Lower lobe of right lung (tissue), 2 donors: ENCODE data around the gene AOAH. TPM values are rescaled to one million over a fixed set of nuclear protein-coding genes. Genes with fewer than 3 reads are reported as not detected.

Source experiments
- ATAC-seq, 2 donors: fragments of 200-7000 bp; cut with Tn5 transposase; one replicate each; pipeline ENCODE4 v1.9.1; 2020 to 2022; ENCODE audit warnings: mild to moderate bottlenecking in 2 of 2, moderate library complexity in 2 of 2
- DNase-seq: peaks from one replicate; pipeline ENCODE4 v3.0.0-alpha.2; 2020
- H3K27ac ChIP-seq: fragments of 200-600 bp; one replicate; pipeline ENCODE4 v1.8.0; 2022
- H3K27me3 ChIP-seq: fragments of 200-600 bp; one replicate; pipeline ENCODE4 v1.8.0; 2022; ENCODE audit warnings: low read depth
- H3K36me3 ChIP-seq: fragments of 200-600 bp; one replicate; pipeline ENCODE4 v1.8.0; 2022; ENCODE audit warnings: mild to moderate bottlenecking
- H3K4me1 ChIP-seq: fragments of 200-600 bp; one replicate; pipeline ENCODE4 v1.8.0; 2022
- H3K4me3 ChIP-seq: fragments of 200-600 bp; one replicate; pipeline ENCODE4 v1.8.0; 2022; ENCODE audit warnings: mild to moderate bottlenecking
- H3K9me3 ChIP-seq: fragments of 200-600 bp; one replicate; pipeline ENCODE4 v1.8.0; 2022
- intact Hi-C: fragments of 100-400 bp; cut with DNase I; formaldehyde crosslinking; loops from one replicate; pipeline ENCODE4 v1.11.0; 2022
- total RNA-seq: library from RNA; stranded (reverse); fragmentation: NEBNext Ultra II Directional; extraction: Animal tissue kit (Norgen Biotek cat#: 25700); gene quantifications from one replicate; pipeline ENCODE4 v1.2.1, GENCODE V29; 2021
- TF ChIP-seq, protein P1 (sequence below): fragments of 200-600 bp; IDR thresholded peaks from one replicate; pipeline ENCODE4 v1.8.0; 2022; ENCODE audit warnings: antibody characterized with exemption, mild to moderate bottlenecking
- donor health status: DM: no; HTN: yes; CAD: no; lungs with severe emphysema.

Gene AOAH
- total RNA-seq, 1 donor from 2014 or later, result 29.2 TPM

DNA sequence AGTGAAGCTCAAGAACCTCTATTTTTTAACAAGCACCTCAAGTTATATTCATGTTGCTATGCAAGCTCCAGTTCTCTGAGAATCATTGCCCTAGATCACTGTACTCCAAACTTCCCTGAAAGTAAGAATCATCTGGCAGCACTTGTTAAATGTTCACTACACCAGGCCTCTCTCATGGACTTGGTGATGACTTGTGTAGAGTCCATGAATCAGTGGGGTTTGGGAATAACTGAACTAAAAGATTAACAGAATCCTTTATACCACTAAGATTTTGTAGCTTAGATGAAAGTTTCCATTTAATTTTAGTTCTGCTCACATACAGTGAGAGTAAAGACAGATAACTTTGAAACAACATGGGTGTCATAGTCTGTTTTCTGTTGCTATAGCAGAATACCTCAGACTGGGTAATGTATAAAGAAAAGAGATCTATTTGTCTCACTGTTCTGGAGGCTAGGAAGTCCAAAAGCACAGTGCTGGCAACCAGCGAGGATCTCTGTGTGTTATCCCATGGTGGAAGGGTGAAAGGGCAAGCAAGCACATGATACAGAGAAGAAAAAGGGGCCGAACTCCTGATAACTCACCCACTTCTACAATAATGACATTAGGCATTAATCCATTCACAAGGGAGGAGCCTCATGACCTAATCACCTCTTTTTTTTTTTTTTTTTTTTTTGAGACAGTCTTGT lies 27.9 kb upstream of the AOAH start:
- ATAC-seq (no peak), DNase-seq (no peak)
- Histone ChIP-seq H3K9me3 (no peaks in the 10 kb centered on the region), H3K27ac (no peak overlapping the region), H3K4me3 (no peak overlapping the region), H3K27me3 (no peaks in the 10 kb centered on the region), H3K4me1 (peaks cover 9% of the 10 kb centered on the region), H3K36me3 (no peaks in the 10 kb centered on the region)
- intact Hi-C loops, result no loop called here
- TF ChIP-seq, protein P1, sequence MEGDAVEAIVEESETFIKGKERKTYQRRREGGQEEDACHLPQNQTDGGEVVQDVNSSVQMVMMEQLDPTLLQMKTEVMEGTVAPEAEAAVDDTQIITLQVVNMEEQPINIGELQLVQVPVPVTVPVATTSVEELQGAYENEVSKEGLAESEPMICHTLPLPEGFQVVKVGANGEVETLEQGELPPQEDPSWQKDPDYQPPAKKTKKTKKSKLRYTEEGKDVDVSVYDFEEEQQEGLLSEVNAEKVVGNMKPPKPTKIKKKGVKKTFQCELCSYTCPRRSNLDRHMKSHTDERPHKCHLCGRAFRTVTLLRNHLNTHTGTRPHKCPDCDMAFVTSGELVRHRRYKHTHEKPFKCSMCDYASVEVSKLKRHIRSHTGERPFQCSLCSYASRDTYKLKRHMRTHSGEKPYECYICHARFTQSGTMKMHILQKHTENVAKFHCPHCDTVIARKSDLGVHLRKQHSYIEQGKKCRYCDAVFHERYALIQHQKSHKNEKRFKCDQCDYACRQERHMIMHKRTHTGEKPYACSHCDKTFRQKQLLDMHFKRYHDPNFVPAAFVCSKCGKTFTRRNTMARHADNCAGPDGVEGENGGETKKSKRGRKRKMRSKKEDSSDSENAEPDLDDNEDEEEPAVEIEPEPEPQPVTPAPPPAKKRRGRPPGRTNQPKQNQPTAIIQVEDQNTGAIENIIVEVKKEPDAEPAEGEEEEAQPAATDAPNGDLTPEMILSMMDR, result no peak

GRCh38 chr7:36750451-36750850 lies 26.2 kb upstream of the AOAH start:
- no peak overlapping the region for H3K27ac ChIP-seq
- H3K36me3 ChIP-seq, result no peaks in the 10 kb centered on the region
- DNase-seq, result no peak
- peaks cover 9% of the 10 kb centered on the region for H3K4me1 ChIP-seq
- intact Hi-C loops, result no loop called here
- H3K9me3 ChIP-seq, result no peaks in the 10 kb centered on the region
- ATAC-seq, result no peak
- TF ChIP-seq, protein P1, result no peak
- no peak overlapping the region for H3K4me3 ChIP-seq
- H3K27me3 ChIP-seq, result no peaks in the 10 kb centered on the region

DNA sequence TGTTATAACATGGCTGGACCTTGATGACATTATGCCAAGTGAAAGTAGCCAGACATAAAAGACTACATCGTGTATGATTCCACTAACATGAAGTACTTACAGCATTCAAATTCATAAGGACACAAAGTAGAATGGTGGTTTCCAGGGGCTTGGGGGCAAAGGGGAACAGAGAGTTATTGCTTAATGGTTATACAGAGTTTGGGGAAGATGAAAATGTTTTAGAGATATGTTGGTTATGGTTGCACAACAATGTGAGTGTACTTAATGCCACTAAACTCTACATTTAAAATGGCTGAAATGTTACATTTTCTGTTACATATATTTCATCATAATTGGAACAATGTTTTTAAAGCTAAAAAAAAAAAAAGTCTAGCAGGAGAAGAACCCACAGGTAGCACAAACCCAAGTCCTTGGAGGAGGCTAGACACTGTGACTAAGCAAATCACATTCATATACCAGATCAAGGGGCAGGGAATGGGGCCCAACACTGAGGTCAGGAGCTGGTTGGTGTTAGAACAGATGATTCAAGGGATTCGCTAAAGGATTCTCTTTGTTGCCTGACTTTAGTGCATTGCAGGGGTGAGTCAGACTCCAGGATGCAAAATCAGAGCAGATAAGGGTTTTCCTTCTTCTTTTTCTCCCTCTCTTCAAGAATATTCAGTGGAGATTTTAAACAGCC lies 25.1 kb upstream of the AOAH start:
- Histone ChIP-seq H3K27me3 (no peaks in the 10 kb centered on the region), H3K4me1 (peaks cover 9% of the 10 kb centered on the region), H3K9me3 (no peaks in the 10 kb centered on the region), H3K4me3 (no peak overlapping the region), H3K36me3 (no peaks in the 10 kb centered on the region), H3K27ac (no peak overlapping the region)
- ATAC-seq (peak; percentile 31 to 57), DNase-seq (no peak)
- intact Hi-C loops, result no loop called here
- TF ChIP-seq, protein P1, result no peak

DNA sequence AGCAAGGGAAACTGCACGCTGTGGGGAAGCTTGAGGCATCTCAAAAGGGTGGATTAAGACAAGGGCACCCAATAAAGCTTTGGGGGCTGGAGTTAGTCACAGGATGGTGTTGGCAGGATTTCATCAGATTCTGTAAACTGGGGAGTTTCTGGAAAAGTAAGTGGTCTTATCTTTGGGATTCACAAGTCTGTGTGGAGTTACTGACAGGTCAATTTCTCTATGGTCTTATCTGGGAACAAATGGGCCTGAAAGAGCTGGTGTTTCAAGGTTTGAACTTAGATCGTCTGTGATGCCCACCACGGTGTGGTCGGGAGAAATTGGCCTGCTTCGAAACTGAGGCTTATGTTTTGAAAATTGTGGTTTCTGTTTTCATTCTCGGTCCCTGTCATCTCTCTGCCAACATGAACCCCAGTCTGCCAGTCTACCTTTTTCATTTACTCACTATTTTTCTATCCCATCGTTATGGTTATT lies 23.8 kb upstream of the AOAH start:
- H3K4me1 ChIP-seq, result peaks cover 9% of the 10 kb centered on the region
- H3K4me3 ChIP-seq, result no peak overlapping the region

DNA sequence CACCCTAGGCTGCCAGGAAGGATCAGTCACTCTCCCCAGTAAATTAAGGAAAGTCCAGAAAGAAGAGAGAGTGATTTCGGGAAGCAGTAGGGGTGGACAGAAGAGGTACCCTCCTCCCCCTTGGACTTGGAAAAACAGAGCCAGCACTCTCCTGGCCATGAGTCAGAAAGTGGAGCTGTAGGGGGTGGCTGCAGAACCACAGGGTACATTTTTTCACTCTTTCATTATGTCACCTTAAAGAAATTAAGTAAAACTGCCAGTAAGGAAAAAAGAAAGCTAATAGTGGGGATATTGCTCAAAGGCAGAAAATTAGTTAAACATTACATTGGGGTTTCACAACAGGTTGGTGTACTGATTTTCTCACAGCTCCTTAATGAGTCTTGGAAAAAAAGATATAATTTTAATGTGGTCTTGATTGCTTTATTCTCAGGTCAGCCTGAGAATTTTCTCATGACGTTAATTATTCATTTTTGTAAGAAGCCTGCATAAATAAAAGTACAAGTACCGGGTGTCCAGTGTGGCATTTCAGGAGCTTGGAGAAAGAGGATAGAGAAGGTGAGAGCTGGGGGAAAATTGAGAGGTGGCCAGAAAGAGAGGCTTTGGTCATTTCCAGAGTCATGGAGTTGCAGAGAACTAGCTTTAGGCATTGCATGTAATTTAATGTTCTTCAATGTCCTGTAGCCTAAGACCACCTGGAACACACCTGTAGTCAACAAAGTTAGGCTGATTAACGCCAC lies 23.2 kb upstream of the AOAH start:
- peak in 1 of 2 donors; percentile 70 for ATAC-seq
- intact Hi-C loops, result no loop called here
- TF ChIP-seq, protein P1, result no peak
- H3K27me3 ChIP-seq, result no peaks in the 10 kb centered on the region
- H3K4me3 ChIP-seq, result no peak overlapping the region
- DNase-seq, result no peak
- no peaks in the 10 kb centered on the region for H3K9me3 ChIP-seq
- H3K4me1 ChIP-seq, result peaks cover 9% of the 10 kb centered on the region
- H3K27ac ChIP-seq, result no peak overlapping the region
- no peaks in the 10 kb centered on the region for H3K36me3 ChIP-seq

More for the DNA sequence above, 23.8 kb upstream of the AOAH start:
- ATAC-seq (no peak), DNase-seq (no peak)
- Histone ChIP-seq H3K27me3 (no peaks in the 10 kb centered on the region), H3K36me3 (no peaks in the 10 kb centered on the region), H3K9me3 (no peaks in the 10 kb centered on the region), H3K27ac (no peak overlapping the region)
- intact Hi-C loops, result no loop called here
- TF ChIP-seq, protein P1, result no peak
